SW480 (cell line): ENCODE data around the gene MMP26.

Experiments used
- DNase-seq: peaks from one replicate; pipeline ENCODE4 v3.0.0-alpha.2; 2016; ENCODE audit warnings: low spot score

MMP26 gene

DNA sequence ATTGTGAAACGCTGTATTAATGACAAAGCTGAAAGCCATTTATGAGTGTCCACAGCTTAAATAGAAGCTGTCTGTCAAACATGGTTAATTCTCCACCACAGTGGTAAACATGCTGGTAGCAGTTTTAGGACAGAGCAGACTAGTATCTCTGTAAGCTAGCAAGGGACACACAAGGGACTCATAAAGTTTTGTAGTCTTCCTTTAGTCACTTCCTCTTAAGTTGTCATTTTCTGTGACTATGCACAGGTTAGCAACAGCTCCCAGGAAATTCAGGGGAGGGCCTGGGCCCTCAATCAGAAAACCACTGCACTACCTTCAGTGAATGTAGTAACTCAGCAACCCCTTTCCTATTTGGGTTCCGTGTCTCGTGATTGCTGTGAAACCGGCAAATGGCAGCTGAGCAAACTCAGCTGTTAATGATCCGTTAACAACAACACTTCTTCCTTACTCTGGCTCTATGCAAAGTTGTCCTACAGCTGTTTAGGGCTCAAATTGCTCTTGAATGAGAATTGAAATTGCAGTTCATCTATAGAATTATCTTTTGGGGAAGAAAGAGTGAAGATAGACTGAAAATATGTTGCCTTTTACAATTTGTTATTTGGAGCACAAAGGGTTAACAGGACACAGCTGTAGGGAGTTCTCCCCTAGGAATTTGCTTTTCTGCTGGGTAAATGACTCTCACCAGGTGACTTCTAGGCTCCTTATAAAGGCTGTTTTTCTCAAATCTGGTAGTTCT lies at the start of gene MMP26:
Gene MMP26 (plus strand): TSS at position 731 of the 736 bp plus-strand sequence.
- no peak for DNase-seq

DNA sequence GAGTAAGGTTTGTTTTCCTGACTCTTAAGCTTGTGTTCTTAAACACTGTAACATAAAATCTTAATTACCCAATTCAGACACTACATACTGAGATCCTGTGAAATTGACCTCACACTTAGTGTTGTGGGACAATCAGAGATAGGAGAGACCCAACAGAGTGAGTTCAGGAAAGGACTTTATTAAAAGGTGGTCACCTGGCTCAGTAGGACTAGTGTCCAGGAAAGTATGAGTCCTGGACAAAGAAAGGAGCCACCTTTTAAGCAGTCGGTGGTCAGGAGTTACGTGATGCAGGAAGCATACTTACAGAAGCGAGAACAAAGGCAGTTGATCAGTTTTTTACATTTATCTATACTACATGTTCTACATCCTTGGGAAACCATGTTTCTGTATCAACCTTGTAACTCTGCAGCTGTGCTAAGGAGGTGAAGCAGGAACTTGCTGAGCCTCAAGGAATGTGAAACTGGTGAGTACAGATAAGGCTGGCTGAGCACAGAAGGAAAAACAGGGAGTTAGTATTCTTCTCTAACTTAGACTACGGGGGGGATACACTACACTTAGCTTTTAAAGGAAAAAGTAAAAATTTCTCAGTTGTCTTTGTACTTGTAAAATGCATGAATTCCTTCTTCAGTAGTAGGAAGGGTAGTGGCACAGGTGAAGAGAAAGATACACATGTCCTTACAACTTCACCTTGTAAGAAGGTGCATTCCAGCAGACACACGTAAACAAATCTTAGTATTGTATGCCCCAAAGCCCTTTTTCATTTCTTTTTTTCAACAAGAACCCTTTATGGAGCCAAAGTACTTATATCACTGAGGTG lies 45.7 kb upstream of the MMP26 start:
- DNase-seq: no peak

DNA sequence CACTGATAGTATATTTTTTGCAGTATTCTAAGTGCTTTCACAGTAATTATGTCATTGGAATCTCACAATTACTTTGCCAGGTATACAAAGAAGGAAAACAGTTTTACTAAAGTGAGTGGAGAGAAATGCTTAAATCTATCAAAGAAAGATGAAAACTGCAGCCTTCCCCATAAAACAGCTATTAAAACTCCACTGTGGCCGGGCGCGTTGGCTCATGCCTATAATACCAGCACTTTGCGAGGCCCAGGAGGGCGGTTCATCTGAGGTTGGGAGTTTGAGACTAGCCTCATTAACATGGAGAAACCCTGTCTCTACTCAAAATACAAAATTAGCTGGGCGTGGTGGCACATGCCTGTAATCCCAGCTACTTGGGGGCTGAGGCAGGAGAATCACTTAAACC lies 41.7 kb upstream of the MMP26 start:
- DNase-seq: no peak

DNA sequence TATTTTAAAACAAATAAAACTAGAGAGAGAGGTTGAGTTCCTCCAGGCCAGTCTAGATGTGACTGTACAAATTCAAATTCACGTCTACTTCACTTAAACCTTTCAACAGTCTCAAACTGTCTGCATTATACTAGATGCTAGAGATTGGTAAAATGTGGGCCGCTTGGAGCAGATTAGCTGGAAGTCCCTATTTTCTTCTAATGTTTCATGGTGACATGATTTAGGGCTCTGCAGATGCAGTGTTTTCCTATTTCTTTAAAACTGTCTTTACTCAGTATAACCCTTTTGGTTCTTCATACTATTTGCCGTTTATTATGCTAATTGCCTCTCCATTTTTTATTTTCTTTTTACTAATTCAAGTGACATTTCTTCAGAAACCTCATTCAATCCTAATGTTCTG lies 40.4 kb upstream of the MMP26 start:
- no peak for DNase-seq

DNA sequence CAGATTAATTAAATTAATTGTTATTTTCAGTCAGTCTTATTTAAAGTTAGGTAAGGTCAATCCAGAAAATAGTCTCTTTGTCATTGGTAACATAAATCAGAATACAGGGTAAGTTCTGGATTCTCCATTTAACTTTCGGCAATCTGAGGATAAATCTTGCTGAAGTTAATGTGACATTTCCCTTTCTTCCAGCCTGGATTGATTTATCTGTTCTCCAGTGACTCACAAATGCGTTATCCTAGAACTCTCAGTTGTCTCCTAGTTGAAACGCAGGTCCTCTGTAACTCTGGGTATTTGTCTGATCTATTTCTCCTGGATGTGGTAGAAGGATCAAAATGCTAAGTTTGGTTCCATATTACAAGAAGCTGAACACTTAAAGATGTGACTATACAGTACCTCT lies 39.8 kb upstream of the MMP26 start:
- DNase-seq: no peak

DNA sequence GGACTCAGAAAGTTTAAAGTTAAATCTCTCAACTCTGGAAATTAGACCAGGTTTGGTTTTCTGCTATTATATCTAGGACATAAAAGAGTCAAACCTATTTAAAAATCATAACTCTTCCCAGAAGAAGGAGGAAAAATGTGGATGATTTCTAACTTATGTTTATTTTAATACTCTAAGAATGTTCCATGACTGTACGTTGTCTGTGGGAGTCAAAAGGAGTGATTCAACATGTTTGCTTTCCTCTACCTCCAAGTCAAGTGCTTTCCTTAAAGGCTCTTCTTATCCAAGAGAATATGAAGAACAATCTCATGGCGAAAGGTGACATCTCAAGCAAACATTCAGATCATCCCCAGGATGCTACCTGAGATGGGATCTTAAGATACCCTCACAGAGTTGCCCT lies 39.2 kb upstream of the MMP26 start:
- no peak for DNase-seq

DNA sequence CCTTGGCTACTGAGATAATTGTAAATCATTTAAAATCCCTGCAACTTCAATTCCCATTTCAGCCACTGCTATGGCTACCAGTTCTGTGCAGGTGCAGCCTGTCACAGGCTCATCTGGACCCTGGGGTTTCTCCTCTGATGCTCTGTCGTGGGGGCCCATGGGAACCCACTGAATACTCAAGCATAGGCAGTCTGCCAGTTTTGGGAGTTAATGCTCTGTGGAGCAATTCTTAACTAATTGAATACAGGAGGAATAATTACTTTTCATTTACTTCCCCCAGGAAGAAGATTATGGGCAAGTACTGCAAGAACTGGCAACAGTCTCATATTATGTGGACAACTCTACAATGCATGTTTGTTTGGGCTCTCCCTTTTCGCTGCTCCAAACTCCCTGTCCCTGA lies 32.8 kb upstream of the MMP26 start:
- DNase-seq: no peak

DNA sequence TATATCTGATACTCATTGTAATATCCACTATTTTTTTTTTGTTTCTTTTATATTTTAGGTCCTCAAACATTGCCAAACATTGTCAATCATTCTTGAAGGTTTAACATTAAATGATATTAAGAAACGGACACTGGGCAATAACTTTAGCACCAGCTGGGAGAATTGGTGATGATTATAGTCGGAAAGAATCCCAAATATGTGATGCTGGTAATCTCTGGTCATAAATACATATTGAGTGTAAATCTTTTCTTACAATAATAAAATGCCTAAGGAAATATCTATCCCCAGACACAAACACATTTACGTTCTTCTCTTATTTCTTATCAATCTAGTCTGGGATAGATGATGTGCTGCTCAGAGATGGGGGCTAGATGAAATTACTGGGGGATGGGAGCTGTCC lies 32.1 kb upstream of the MMP26 start:
- DNase-seq: peak; percentile 36

DNA sequence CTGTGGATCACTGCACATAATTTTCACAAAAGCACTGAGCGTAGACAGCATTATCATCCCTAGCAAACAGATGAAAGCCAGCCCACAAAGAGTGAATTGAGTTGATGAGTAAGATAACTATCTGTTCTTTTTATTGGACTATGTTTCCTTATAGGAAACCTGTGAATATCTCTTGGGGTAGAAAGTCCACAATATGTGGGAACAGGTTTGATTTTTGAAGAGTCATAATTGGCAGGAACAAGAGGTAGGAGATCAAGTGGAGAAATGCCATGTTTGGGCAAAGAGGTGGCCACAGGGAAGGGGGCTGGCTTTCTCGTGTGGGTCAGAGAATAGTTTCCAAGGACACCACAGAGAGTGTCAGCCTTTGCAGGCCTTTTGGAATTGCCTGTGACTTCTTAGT lies 30.8 kb upstream of the MMP26 start:
- DNase-seq: no peak

DNA sequence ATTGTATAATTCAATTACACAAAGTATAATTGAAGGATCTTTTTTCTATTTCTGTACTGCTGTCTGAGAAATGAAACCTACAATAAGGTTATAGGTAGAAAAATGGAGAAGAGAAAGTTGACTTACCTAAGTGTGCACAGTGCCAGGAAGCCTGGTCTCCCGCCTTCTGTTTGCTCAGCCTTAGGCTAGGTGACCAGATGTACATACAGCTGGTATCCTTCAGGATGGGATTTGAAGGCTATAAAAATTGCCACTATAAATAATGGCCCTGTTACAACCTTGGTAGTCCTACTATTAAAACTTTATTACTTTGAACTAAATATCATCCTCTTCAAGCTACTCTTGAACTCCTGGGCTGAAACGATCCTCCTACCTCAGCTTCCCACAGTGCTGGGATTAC lies 26.6 kb upstream of the MMP26 start:
- DNase-seq: no peak

DNA sequence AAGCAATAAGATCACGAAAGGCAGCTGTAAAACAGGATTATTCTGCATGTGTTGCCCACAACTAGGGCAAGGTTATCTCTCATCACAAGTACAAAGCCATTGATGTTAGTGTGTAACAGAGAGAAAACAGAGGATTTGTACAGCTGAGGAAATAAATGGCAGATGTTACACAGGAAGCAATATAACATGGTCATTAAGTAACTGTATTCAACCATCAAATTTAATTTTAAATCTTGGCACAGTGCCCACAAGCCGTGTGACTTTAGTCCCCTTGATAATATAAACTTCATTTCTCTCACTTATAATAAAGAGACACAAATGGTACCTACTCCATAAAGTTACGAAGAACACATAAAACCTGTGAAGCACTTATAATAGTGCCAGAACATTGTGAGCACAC lies 24.2 kb upstream of the MMP26 start:
- no peak for DNase-seq

DNA sequence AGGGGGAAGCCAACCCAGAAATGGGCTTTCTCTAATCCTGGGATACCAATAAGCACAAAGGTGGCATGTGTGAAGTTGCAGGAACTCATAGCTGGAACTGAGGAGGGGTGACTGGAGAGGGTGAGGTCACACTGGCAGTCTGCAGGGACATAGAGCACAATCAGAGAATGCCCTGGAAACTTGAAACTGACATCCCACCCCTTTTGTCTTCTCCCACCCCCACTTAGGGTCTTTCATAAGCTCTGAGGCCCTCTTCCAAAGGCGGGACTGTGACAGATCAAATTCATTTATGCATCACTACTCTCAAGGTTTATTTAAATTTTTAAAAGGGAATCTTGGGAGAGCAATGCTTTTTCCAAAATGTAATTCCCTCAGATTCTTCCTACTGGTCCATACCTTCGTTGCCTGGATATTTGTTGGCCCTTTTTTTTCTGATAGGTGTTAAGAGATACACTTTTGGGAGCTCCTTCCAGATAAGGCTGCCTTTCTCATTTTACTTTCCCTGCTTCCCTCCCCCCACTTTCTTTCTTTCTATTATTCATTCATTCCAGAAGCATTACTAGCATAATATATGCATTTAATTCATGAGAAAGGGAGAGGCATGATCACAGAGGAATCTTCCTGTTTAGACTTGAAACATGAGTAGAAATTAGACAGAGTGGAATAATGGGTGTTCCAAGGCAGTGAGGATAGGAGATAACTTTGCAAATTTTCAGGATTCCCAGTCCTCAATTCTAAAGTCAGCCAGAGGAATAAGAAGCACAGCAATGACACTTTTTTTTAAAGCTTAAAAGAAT lies 21.8 kb upstream of the MMP26 start:
- DNase-seq: no peak

DNA sequence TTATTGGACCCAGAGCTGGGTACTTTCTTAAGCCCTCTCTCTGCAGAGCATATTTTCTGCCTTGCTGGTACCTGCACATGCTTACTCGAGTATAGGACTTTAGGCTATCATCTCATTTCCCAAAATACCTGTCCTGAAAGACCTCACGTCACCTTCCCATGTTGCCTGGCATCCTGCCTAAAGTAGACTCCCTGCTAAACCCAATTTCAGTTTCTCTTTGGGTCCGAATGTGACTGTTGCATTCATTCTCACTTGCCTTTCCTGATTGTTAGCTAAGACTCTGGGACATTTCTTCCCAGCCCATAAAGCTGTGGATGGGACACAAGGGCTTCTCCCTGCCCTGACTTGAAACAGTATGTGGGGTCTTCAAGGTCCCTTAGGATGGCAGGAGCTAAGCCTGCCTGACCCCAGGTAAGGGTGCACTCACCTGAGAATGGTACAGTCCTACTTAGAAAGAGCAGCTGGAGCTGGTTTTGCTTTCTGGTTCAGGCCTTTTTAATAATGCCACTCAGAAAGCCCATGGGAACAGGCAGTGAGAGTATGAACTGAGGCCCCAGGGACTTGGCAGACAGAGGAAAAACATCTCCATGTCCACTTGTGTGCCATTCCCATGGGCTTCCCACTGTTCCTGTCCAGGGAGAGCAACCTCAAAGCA lies 19.8 kb upstream of the MMP26 start:
- DNase-seq: no peak

DNA sequence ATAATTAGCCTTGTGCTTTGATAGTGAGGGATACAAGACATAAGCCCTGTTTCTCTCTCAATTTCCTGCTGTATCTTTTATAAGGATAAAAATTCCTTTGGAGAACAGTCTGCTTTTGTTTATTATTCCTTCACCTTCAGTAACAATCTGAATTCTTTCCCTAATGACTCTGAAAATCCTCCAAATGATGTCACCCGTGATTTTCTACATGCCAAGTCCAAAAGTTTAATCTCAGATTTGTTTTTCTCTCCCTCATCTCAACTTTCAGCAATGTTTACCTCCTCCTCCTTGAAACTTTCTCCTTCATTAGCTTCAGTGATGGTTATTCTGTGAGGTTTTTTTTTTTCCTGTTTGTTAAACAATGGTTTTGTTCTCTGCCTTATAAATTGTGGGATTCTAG lies 9.1 kb upstream of the MMP26 start:
- no peak for DNase-seq

DNA sequence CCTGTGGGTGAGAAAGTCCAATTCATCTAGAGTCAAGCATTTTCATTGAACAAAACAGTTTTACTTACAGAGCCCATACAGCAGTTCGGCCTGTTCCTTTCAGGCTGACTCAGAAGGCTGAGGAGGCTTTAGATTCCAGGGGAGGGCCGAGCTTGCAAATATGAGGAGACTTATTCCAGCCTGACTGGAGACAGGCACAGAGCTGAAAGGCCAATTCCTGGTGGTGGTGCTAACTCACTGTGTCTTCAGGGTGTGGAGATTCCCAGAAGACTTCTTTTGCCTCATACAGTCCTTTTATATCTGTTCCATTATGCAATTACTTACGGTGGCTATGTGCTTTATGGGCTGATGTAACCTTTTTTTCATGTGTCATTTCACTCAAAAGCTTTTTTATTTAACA lies 7.0 kb upstream of the MMP26 start, which contains the start of gene OR51E2:
Gene OR51E2 (minus strand): TSS at position 269 of the 400 bp plus-strand sequence. CDS start 15,142 bp downstream, outside the sequence.
- DNase-seq: no peak

DNA sequence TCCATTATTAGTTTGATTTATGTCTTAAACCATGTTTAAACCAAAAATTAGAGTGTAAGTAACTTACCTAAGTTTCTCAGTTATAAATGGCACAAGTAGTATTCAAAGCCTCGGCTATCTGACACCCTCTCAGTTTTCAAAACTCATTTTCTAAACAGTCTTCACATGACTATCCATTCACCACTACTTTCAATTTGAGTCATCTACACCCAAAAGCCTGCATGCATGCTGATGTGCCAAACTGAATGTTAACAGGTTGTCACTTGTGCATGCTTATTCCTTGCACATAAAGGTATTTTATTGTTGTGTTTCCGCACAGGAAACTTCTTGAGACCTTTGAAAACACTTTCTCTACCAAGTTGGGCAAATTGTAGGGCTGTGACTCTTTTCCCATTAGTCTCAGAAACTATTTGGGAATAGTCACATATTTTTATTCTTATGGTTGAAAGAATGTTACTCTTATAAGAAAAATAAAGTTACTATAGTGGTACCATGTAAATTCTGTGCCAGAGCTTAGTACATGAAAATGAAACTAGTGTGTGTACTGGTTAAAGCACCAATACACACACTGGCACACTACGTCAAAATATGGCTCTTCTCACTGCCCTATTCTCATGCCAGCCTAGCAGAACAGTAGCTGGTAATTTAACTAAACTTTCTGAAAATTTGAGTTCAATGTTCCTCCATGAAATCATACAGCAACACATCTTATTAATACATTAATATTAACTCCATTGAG lies 4.7 kb upstream of the MMP26 start:
- no peak for DNase-seq

DNA sequence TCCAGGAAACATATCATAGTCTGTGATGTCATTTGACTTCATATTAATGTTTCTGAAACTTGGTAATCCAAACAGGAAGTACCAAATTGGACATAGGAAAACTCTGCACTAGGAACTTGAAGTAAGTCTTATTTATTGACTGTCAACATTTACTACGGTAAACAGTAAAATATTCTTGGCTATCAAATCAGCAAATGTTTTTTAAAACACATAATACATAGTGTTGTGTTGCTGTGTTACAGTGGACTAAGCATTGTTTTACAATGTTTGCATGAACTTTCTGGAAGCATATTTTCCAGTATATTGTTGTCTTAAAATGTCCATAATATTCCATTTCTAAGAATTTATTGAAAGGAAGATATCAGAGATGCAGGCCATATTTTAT lies 4.2 kb upstream of the MMP26 start:
- DNase-seq: no peak

DNA sequence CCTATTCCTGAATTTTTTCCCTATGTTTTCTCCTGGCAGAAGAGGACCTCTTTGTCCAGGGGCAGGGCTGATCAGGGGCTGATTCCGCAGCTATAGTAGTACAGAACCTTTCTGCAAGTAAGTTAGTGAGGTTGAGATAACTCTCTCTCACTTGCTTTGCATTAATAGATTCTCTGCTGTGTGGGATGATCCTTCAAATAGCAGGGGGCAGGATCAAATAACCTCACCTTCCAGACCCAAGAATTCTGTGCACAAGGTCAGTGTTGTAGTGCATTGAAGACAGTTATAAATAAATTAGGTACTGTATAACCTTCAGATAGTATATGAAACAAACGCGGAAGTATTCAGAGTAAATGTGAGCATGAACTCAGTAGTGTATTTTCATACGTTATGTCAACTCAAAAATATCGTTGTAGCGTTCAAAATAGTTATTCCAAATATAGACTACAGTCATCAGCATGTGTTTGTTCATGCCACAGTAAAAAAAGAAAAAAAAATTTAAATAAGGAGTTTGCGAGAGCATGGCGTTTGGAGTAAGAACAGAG lies 278 bp downstream of the MMP26 start:
- no peak for DNase-seq

DNA sequence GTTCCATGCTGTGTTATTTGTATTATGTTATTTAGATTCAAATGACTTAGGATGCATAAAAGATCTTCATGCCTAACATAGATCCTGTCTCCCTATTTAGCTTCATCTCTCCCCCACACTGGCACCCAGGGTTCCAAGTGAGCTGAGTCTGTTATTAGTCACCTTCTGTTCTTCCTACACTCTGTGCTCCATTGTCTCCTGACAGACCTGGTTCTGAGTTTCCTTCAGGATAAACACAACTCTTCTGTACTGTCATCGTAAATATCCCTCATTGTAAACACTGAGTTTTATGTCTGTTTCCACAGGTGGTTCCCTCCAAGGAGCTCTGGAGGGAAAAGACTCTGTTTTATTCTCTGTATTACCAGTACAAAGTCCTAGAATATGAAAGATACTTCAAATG lies 8.7 kb downstream of the MMP26 start:
- no peak for DNase-seq

DNA sequence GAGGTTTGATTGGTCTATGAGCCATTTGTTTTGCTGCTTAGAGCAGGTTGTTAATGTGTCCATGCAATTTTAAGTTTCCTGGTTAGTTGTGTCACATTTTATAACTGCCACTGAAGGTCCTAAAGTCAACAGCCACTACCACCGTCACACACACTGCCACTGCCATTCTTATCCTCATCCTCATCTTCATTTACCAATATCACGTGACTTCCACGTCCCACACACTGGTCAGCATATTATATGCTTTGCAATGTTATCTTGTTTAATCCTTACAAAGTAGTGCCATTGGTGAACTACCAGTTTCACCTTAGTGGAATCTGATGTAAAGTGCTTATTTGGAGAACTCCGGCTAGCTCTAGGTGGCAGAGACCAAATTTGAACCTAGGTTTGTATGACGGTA lies 9.7 kb downstream of the MMP26 start:
- no peak for DNase-seq
